Stomach (tissue), 9 donors: ENCODE measurements around the gene AP1S3. TPM values are rescaled to one million over a fixed set of nuclear protein-coding genes. Genes with fewer than 3 reads are reported as not detected.

Source experiments
- DNase-seq, 2 donors: peaks; one replicate each; pipeline versions ENCODE4 v3.0.0 to v3.0.0-alpha.2; 2013 to 2019
- H3K27ac ChIP-seq, 5 donors: fragments of 200-600 bp in 4 of 5; sonication (generic) in 4 of 5; one replicate each; pipeline ENCODE4 v1.5.1; 2013 to 2019; ENCODE audit warnings: mild to moderate bottlenecking in 1 of 5, moderate library complexity in 1 of 5
- H3K27me3 ChIP-seq, 3 donors: fragments of 200-600 bp; sonication (generic); one replicate each; pipeline ENCODE4 v1.5.1; 2017 to 2019; ENCODE audit warnings: mixed run types in 1 of 3
- H3K36me3 ChIP-seq, 4 donors: fragments of 200-600 bp; sonication (generic); 1 replicate in 3 of 4; 2 replicates in 1 of 4; pipeline ENCODE4 v1.5.1; 2016 to 2019
- H3K4me1 ChIP-seq, 4 donors: fragments of 200-600 bp; sonication (generic); one replicate each; pipeline ENCODE4 v1.5.1; 2016 to 2019
- H3K4me3 ChIP-seq, 4 donors: fragments of 200-600 bp; sonication (generic) in 3 of 4; one replicate each; pipeline ENCODE4 v1.5.1; 2016 to 2019; ENCODE audit warnings: mild to moderate bottlenecking in 1 of 4
- H3K9me3 ChIP-seq, 4 donors: fragments of 200-600 bp; sonication (generic); one replicate each; pipeline ENCODE4 v1.5.1; 2016 to 2019
- EP300 ChIP-seq: sonication (generic); formaldehyde crosslinking; IDR thresholded peaks from one replicate; pipeline ENCODE4 v1.6.1; 2017; ENCODE audit warnings: antibody characterized with exemption
- POLR2A ChIP-seq, 4 donors: fragments of 450-650 bp; IDR thresholded peaks; one replicate each; pipeline ENCODE4 v1.6.1; 2016; ENCODE audit warnings: antibody characterized with exemption in 4 of 4, control low read depth in 2 of 4, mild to moderate bottlenecking in 1 of 4, moderate library complexity in 1 of 4
- POLR2AphosphoS5 ChIP-seq, 3 donors: sonication (generic); formaldehyde crosslinking; IDR thresholded peaks; one replicate each; pipeline ENCODE4 v1.6.1; 2016; ENCODE audit warnings: antibody characterized with exemption in 3 of 3
- WGBS, 5 donors: extraction: QIAGEN DNeasy Blood & Tissue Kit in 3 of 5; methylation state at CpG; one replicate each; pipeline versions ENCODE4 v1.1.5 to v1.1.7; 2013 to 2018; 5-methylcytosine and 5-hydroxymethylcytosine counted together
- intact Hi-C: fragments of 100-400 bp; cut with DNase I; formaldehyde crosslinking; loops from one replicate; pipeline ENCODE4 v1.15.1; 2023; ENCODE audit warnings: low total_unique reads
- polyA plus RNA-seq, 3 donors: library from polyadenylated mRNA; stranded (reverse); fragments of 200-250 nt; gene quantifications; one replicate each; pipeline ENCODE4 v1.2.3, GENCODE V29; 2013
- total RNA-seq, 5 donors: library from RNA; depleted of rRNA; stranded (reverse); fragments of >200 nt; gene quantifications; one replicate each; pipeline versions ENCODE4 v1.1.0 to v1.2.3, GENCODE V29; 2014 to 2016
- TF ChIP-seq, protein P1 (sequence below), 7 experiments: fragments of 450-650 bp in 4 of 7; fragments of 200-600 bp in 3 of 7; sonication (generic) in 3 of 7; IDR thresholded peaks; one replicate each; pipeline ENCODE4 v1.5.1; 2016 to 2019; ENCODE audit warnings: antibody characterized with exemption in 7 of 7, control low read depth in 2 of 7, mild to moderate bottlenecking in 1 of 7
- donor health status: healthy with polysubstance abuse.
- donor health status: Bipolar disorder and iron deficiency.
- donor health status: healthy.

The AP1S3 gene
- total and polyA plus RNA-seq, 8 donors = 1.5 to 18.2 (median 6.1) TPM; not detected in 2

GRCh38 chr2:223863491-223863890 is 26.1 kb upstream of the AP1S3 start:
- Histone ChIP-seq H3K27me3 (no peaks in the 10 kb centered on the region), H3K27ac (peak overlapping the region in 2 of 5 donors; percentile 84 to 88), H3K9me3 (no peaks in the 10 kb centered on the region), H3K4me3 (no peak overlapping the region), H3K36me3 (no peaks in the 10 kb centered on the region), H3K4me1 (peaks cover 4 to 33% (median 22%) of the 10 kb centered on the region in 4 donors)
- DNase-seq = no peak
- TF ChIP-seq EP300 (no peak), POLR2AphosphoS5 (IDR thresholded peaks at IDR 0.05) (no peak), POLR2A (IDR thresholded peaks at IDR 0.05) (no peak)
- TF ChIP-seq, protein P1, sequence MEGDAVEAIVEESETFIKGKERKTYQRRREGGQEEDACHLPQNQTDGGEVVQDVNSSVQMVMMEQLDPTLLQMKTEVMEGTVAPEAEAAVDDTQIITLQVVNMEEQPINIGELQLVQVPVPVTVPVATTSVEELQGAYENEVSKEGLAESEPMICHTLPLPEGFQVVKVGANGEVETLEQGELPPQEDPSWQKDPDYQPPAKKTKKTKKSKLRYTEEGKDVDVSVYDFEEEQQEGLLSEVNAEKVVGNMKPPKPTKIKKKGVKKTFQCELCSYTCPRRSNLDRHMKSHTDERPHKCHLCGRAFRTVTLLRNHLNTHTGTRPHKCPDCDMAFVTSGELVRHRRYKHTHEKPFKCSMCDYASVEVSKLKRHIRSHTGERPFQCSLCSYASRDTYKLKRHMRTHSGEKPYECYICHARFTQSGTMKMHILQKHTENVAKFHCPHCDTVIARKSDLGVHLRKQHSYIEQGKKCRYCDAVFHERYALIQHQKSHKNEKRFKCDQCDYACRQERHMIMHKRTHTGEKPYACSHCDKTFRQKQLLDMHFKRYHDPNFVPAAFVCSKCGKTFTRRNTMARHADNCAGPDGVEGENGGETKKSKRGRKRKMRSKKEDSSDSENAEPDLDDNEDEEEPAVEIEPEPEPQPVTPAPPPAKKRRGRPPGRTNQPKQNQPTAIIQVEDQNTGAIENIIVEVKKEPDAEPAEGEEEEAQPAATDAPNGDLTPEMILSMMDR (IDR thresholded peaks at IDR 0.05) = no peak
- intact Hi-C loops = no loop called here
- WGBS, 5 donors = 21 to 52% (median 28%) methylated on average over 2 of the region's 2 CpGs

DNA sequence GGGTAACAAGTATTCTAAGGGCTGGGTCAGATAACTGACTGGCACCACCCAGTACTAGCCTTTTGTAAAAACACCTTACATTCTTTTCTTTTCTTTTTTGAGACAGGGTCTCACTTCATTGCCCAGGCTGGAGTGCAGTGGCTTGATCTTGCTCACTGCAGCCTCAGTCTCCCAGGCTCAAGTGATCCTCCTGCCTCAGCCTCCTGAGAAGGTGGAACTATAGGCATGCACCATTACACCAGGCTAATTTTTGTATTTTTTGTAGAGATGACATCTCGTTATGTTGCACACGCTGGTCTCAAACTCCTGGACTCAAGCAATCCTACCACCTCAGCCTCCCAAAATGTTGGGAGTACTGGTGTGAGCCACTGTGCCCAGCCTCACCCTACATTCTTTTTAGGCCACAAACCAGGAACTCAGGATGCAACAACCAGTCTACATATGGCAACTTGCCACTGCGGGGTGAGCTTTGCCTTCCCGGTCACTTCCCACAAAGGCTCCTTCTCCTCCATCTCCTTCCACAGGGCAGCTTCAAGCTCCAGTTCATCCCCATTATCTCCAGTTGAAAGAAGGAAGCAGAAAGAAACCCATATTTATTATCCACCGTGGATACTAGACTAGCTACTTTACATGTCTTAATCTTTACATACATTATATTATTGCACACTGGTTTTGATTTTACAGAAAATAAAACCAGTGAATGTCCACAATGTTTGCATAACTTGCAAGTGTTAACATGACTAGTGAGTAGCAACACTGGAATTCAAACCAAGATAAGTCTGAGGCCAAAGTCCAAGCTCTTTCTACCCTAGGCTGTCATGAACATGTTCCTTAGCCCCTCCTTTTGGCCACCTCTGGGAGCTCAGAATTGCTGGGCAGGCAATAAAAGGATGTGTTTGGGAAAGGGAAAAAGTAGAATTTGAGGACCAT is 23.7 kb upstream of the AP1S3 start:
- WGBS, 5 donors = 32 to 52% (median 39%) methylated on average over 5 of the region's 5 CpGs
- H3K36me3 ChIP-seq = no peaks in the 10 kb centered on the region
- H3K9me3 ChIP-seq = no peaks in the 10 kb centered on the region
- H3K27me3 ChIP-seq = no peaks in the 10 kb centered on the region
- DNase-seq = peak; percentile 82 to 92
- H3K27ac ChIP-seq = peak overlapping the region; percentile 72 to 88 (median 86)
- TF ChIP-seq, protein P1 (IDR thresholded peaks at IDR 0.05) = peak in 1 of 7 experiments; percentile 28
- TF ChIP-seq POLR2AphosphoS5 (IDR thresholded peaks at IDR 0.05) (peak in 1 of 3 donors; percentile 40), EP300 (no peak)
- intact Hi-C loops = no loop called here
- peaks cover 4 to 33% (median 22%) of the 10 kb centered on the region in 4 donors for H3K4me1 ChIP-seq
- no peak overlapping the region for H3K4me3 ChIP-seq

DNA sequence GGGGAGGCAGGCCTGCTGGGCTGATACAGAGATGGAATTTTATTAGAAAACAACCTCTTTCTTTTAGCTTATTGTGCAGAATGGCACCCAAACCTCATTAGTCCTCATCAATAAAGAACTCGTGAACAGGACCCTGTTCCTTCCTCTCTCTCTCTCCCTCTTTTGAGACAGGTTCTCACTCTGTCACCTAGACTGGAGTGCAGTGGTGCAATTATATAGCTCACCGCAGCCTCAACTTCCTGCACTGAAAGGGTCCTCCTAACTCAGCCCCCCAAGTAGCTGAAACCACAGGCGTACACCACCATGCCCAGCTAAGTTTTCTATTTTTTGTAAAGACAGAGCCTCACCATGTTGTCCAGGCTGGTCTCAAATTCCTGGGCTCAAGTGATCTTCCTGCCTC is 21.7 kb upstream of the AP1S3 start:
- Histone ChIP-seq H3K4me1 (peaks cover 4 to 33% (median 24%) of the 10 kb centered on the region in 4 donors), H3K27ac (peak overlapping the region in 1 of 5 donors; percentile 88), H3K27me3 (no peaks in the 10 kb centered on the region), H3K36me3 (peaks cover 0 to 4% (median 0%) of the 10 kb centered on the region in 4 donors), H3K9me3 (no peaks in the 10 kb centered on the region), H3K4me3 (no peak overlapping the region)
- DNase-seq = no peak
- TF ChIP-seq EP300 = no peak
- TF ChIP-seq, protein P1 (IDR thresholded peaks at IDR 0.05) = no peak
- TF ChIP-seq POLR2AphosphoS5 (IDR thresholded peaks at IDR 0.05) = no peak
- no peak for TF ChIP-seq POLR2A (IDR thresholded peaks at IDR 0.05)
- intact Hi-C loops = no loop called here
- 90 to 95% (median 91%) methylated on average over 3 of the region's 3 CpGs for WGBS, 5 donors

GRCh38 chr2:223856584-223856983 is 19.2 kb upstream of the AP1S3 start:
- intact Hi-C loops = no loop called here
- no peaks in the 10 kb centered on the region for H3K9me3 ChIP-seq
- no peaks in the 10 kb centered on the region for H3K27me3 ChIP-seq
- DNase-seq = no peak
- no peak overlapping the region for H3K27ac ChIP-seq
- no peak overlapping the region for H3K4me3 ChIP-seq
- H3K4me1 ChIP-seq = peaks cover 4 to 11% (median 8%) of the 10 kb centered on the region in 4 donors
- 64 to 72% (median 69%) methylated on average over 5 of the region's 5 CpGs for WGBS, 5 donors
- peaks cover 0 to 6% (median 0%) of the 10 kb centered on the region in 4 donors for H3K36me3 ChIP-seq
- TF ChIP-seq POLR2A (IDR thresholded peaks at IDR 0.05) = no peak
- TF ChIP-seq, protein P1 (IDR thresholded peaks at IDR 0.05) = no peak
- no peak for TF ChIP-seq POLR2AphosphoS5 (IDR thresholded peaks at IDR 0.05)
- no peak for TF ChIP-seq EP300
